HG02610 (cell line): ENCODE measurements around the gene ATP2C1.

Source experiments
- ATAC-seq: cut with Tn5 transposase; IDR thresholded peaks from one replicate; pipeline ENCODE4 v1.9.1; 2021; ENCODE audit warnings: mild to moderate bottlenecking, moderate library complexity; ENCODE audit not compliant: unreplicated experiment

The ATP2C1 gene

GRCh38 chr3:130894130-130894985 lies 474 bp downstream of the ATP2C1 start:
- peak; percentile 14 for ATAC-seq

DNA sequence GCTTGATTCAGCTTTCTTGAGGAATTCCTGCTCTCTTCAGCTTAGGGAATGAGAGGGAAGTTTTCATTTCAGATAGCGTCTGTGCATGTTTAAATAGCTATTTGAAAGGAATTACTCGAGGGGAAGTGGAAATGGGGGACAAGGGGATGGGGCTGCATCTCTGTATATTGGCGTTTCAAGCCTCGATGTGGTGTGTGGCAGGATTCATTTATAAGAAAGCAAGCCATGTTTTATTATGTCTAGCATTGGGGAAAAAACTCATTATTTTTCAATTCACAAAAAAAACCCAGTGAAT lies 1.0 kb downstream of the ATP2C1 start:
- no peak for ATAC-seq

DNA sequence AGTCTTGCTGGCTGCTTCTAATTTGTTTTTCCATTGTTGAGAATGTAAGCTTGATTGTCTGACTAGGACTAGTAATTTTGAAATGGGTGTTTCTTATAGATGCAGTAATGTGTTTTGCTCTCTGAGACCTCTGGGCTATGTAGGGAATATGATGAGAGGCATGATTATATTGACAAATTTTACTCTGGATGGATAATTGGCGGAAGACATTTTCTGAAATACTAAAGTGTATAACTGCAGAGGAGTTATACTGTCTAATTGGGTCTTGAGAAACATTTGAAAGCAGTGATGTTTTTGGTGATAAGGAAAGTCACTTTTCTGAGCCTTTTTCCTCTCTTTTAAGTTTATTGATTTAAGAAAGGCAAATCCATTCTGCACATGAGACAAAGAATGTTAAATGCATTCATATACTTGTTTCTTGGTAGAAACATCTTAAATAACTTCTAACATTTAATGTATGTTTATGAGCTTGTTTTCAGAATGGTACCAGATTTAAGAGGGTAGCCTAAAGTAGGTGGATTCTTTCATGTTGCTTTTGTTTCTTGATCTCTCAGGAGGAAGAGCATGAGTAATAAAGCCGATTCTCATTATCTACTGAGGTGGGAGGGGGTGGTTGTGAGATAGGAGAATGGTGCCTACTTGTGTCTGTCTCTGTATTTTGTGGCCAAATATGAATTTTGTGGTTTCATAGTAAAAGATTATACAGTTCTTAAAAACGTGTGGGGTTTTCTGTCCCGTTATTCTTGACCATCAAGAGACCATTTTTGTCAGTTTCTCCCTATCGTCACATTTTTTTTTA lies 2.0 kb downstream of the ATP2C1 start:
- no peak for ATAC-seq

DNA sequence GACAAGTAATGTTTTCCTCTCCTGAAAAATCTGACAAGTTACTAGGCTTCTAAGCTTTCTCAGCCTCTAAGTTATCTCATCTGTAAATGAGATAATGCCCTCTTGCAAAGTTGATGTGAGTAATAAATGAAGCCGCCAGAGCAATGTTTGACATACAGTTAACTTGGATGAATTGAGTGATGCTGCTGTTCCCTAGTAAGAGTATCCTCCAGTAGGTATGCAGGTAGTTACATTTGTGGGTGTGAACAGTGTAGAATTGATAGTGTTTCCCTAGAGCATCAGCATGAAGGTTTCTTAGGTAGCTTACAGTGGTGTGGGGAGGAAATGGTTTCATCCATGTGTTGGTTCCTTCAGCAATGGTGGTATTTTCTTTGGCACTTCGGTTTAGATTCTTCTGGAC lies 3.4 kb downstream of the ATP2C1 start:
- ATAC-seq, result no peak

DNA sequence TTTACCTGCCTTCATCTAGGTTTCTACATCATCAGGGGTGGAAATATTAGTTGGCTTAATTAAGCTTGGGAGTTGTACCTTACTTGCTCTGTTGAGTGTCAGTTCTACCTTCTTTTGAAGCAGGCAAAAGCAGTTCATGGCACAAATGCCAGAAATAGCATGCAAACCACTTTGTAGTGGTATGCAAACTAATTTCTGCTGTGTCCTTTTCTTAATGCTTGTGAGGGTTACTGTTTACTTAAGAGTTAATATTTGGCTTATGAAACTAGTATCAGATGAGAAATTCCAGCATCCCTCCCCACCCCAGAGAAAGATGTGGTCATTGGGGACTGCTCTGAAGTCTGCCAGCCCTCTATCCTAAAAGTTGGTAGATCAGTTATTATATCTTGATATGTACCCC lies 7.1 kb downstream of the ATP2C1 start:
- peak; percentile 53 for ATAC-seq

GRCh38 chr3:130901463-130902204 lies 7.8 kb downstream of the ATP2C1 start:
- no peak for ATAC-seq

DNA sequence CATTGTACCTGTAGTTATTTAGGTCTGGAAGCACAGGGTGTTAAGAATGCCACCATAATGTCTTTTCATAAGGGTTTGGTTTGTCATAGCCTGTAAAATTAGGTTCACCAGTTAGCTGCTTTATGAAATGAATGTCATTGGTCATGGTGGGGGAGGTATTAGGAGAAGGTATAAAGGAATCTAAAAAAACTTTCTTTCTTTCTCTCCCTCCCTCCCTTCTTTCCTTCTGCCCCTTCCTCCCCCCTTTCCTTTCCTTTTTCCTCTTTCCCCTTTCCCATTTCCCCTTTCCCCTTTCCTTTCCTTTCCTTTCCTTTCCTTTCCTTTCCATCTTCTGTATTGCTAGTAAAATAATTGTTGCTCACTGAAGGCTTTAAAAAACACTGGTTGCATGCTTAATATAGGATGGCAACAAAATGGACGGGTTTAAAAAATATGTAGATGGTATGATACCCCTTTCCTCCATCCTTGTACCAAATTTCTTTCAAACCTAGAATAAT lies 9.6 kb downstream of the ATP2C1 start:
- no peak for ATAC-seq

GRCh38 chr3:130904491-130904890 lies 10.6 kb downstream of the ATP2C1 start:
- ATAC-seq, result no peak

DNA sequence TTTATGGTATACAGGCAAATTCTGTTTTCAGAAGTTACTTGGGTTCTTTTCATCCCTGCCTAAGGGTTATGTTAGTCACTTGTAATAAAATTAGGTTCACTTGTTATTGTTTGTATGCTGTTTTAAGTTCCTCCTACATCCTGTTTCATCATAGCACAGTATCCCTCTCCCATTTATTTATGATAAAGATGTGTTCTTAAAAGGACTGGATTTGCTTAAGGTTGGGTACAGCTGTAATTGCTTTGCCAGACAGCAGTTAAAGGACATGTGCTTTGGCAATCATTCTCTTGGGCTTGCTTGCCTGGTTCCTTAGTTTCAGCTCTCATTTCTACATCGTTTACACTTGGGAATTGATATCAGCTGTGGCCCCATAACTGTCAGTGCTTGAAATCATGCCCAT lies 11.7 kb downstream of the ATP2C1 start:
- no peak for ATAC-seq

GRCh38 chr3:130906374-130906995 lies 12.6 kb downstream of the ATP2C1 start:
- ATAC-seq, result no peak

DNA sequence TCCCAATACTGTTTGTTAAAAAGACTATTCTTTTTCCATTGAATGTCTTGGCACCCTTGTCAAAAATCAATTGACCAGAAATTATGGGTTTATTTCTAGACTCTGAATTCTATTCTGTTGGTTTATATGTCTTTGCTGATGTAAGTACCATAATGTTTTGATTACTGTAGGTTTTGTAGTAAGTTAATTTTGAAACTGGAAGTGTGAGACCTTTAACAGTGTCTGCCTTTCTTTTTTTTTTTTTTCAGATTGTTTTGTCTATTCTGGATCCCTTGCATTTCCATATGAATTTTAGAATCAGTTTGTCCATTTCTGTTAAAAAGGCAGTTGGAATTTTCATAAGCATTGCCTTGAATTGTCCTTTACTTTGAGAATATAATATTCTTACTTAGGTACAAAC lies 13.6 kb downstream of the ATP2C1 start:
- no peak for ATAC-seq

DNA sequence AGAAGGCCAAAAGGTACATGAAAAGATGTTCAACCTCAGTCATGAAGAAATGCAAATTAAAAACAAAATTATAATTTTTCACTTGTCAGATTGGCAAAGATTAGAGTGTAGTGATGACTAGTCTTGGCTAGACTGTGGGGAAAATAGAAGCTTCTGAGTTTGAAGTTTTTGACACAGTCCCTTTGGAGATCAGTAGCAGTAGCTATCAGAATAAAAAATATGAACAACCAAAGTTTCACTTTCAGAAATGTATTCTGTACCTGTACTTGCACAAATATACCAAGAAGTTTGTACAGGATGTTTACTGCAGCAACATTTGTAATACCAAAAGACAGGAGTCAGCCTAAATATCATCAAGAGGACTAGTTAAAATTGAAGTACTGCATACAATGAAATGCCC lies 14.1 kb downstream of the ATP2C1 start:
- peak; percentile 49 for ATAC-seq

GRCh38 chr3:130915567-130916292 lies 21.8 kb downstream of the ATP2C1 start:
- ATAC-seq, result no peak

GRCh38 chr3:130916507-130917167 lies 22.8 kb downstream of the ATP2C1 start:
- peak; percentile 56 for ATAC-seq

DNA sequence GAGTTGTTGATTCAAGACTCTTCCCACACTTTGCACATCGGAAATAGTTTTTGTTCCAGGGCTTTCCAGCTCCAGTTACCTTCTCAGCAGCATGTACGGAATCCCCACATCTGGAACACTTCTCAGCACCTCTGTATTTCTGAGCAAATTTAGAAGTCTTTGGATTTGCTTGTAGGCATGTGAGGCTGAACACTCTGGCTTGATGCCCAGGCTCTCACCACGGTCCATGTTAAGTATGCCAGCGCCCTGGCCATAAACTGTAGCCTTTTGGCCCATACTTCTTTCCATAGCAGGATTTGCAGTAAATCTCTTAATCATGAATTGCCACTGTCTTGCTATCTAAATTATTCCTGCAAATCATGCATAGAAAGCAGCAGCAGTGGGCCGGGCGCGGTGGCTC lies 24.4 kb downstream of the ATP2C1 start:
- no peak for ATAC-seq

DNA sequence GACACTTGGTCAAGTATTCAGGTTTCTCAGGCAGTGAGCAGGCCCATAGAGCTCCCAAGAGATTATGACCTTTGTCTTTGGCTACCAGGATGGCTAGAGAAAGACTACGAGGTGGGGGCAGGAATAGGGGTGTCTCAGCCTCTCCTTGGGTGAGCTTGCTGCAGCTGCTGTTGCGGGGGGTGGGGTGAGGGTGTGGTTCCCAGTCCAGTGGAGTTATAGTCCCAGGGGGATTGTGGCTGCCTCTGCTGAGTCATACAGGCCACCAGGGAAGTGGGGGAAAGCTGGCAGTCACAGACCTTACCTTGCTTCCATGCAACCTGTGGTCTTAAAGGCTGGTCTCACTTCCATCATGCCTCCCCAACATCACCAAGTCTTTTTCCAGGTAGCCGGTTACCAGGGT lies 31.7 kb downstream of the ATP2C1 start:
- peak; percentile 62 for ATAC-seq

- no peak for ATAC-seq
Measured at GRCh38 chr3:130926504-130926903, 32.6 kb downstream of the ATP2C1 start.

- no peak for ATAC-seq
Measured at GRCh38 chr3:130929804-130930203, 35.9 kb downstream of the ATP2C1 start.

GRCh38 chr3:130932979-130933378 lies 39.1 kb downstream of the ATP2C1 start:
- ATAC-seq, result no peak
